Loucy (cell line): ENCODE results near the gene OR2AG1.

Source experiments
- EZH2phosphoT487 ChIP-seq: fragments of 200-600 bp; IDR thresholded peaks from 2 replicates; pipeline ENCODE4 v1.6.1; 2018; ENCODE audit warnings: antibody characterized with exemption, mild to moderate bottlenecking, moderate library complexity, borderline replicate concordance
- TF ChIP-seq, protein P1 (sequence below): fragments of 200-600 bp; sonication (generic); conservative IDR thresholded peaks from 2 replicates; pipeline ENCODE4 v1.5.1; 2014; ENCODE audit warnings: mild to moderate bottlenecking, antibody characterized with exemption, low read length

DNA sequence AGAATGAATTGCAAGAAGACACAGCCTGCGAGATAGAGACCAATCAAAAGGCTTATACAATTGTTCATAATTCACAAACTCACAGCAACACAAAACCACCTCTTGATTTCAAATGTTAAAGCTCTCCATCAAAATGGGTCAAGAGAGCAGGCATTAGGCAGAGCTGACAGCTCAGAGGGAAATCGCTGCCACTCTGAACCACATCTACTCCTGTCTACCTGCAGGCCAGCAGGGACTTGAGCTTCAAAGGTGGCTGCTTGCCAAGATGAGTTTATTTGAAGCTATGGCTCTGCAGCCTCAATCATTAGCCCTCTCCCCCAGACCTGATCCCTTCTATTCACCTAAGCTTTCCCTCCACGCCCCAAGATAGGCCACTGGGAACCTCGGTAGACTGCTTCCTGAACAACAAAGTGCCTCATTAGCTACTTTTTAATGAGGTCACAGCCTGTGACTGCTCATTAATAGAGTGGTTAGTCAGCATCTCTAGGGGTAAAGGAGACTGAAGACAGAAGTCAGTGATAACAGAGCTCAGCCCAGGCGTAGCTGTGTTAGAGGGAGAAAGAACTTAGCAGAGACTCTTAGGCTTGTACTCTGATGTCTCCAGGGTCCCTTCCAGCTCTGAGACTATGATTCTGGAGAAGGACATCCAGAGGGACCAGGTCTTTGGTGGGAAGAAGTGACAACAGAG, 41.5 kb downstream of the OR2AG1 start:
- TF ChIP-seq, protein P1, sequence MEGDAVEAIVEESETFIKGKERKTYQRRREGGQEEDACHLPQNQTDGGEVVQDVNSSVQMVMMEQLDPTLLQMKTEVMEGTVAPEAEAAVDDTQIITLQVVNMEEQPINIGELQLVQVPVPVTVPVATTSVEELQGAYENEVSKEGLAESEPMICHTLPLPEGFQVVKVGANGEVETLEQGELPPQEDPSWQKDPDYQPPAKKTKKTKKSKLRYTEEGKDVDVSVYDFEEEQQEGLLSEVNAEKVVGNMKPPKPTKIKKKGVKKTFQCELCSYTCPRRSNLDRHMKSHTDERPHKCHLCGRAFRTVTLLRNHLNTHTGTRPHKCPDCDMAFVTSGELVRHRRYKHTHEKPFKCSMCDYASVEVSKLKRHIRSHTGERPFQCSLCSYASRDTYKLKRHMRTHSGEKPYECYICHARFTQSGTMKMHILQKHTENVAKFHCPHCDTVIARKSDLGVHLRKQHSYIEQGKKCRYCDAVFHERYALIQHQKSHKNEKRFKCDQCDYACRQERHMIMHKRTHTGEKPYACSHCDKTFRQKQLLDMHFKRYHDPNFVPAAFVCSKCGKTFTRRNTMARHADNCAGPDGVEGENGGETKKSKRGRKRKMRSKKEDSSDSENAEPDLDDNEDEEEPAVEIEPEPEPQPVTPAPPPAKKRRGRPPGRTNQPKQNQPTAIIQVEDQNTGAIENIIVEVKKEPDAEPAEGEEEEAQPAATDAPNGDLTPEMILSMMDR: no peak
- TF ChIP-seq EZH2phosphoT487: no peak
